Endothelial cell of umbilical vein (primary cell): Measurements from ENCODE around the gene GLB1L2. TPM values are rescaled to one million over a fixed set of nuclear protein-coding genes. Genes with fewer than 3 reads are reported as not detected.

Experiments
- BruUV-seq: library from RNA; stranded (reverse); fragments of 400-500 nt; replicated peaks from 2 replicates; lab custom pipeline; 2021; lab: Mats Ljungman, UMichigan
- CTCF ChIA-PET: fragments of 300-600, 350-600 bp; sonication (Branson Sonifier 250); formaldehyde crosslinking; loops from one replicate; lab custom pipeline; 2021; ENCODE audit warnings: antibody characterized with exemption, inconsistent platforms; lab: Charles Lee
- POLR2A ChIA-PET: fragments of 300-600, 350-600 bp; sonication (Branson Sonifier 250); formaldehyde crosslinking; loops from one replicate; lab custom pipeline; 2021; ENCODE audit warnings: antibody characterized with exemption, inconsistent platforms; lab: Charles Lee
- DNase-seq: peaks from one replicate; pipeline ENCODE4 v3.0.0-alpha.2; 2011; ENCODE audit warnings: low read depth, low spot score
- FAIRE-seq: peaks from 2 replicates; lab custom pipeline; 2011; peaks lifted over from hg19 to GRCh38; lab: Jason Lieb, UNC
- H2AFZ ChIP-seq: 2 replicates; pipeline ENCODE4 v1.6.0; 2012; ENCODE audit warnings: low read depth, low read length, control low read depth, inconsistent platforms
- H3K27ac ChIP-seq: 2 replicates; pipeline ENCODE4 v1.5.1; 2011; ENCODE audit warnings: low read depth, mild to moderate bottlenecking, control low read depth, low read length, moderate library complexity; ENCODE audit not compliant: insufficient read depth
- H3K27me3 ChIP-seq, 2 experiments: 2 replicates each; pipeline versions ENCODE4 v1.6.0 to v1.6.1; 2011; ENCODE audit warnings: low read length in 2 of 2, mixed read lengths in 1 of 2; ENCODE audit not compliant: control insufficient read depth in 2 of 2, insufficient read depth in 2 of 2
- H3K36me3 ChIP-seq, 2 experiments: 2 replicates in 1 of 2; 3 replicates in 1 of 2; pipeline ENCODE4 v1.5.1; 2011; ENCODE audit warnings: low read length in 2 of 2, mild to moderate bottlenecking in 1 of 2, moderate library complexity in 1 of 2; ENCODE audit not compliant: control insufficient read depth in 2 of 2, insufficient read depth in 2 of 2; ENCODE audit errors: extremely low read depth in 1 of 2
- H3K4me1 ChIP-seq: 3 replicates; pipeline ENCODE4 v1.5.1; 2011; ENCODE audit warnings: mild to moderate bottlenecking, low read length; ENCODE audit not compliant: control insufficient read depth, insufficient read depth; ENCODE audit errors: extremely low read depth
- H3K4me2 ChIP-seq: 2 replicates; pipeline ENCODE4 v1.6.1; 2011; ENCODE audit warnings: low read length, control low read depth, mixed read lengths; ENCODE audit not compliant: insufficient read depth
- H3K4me3 ChIP-seq, 3 experiments: fragments of 200-600 bp in 1 of 3; sonication (generic), shearing (Covaris generic) in 1 of 3; replicated peaks in 1 of 3; 2 replicates each; pipeline ENCODE4 v1.5.1; 2011 to 2016; ENCODE audit warnings: control low read depth in 3 of 3, low read length in 3 of 3, mild to moderate bottlenecking in 2 of 3, inconsistent platforms in 1 of 3, low read depth in 1 of 3, moderate library complexity in 1 of 3; ENCODE audit not compliant: insufficient read depth in 1 of 3
- H3K79me2 ChIP-seq: 2 replicates; pipeline ENCODE4 v1.6.0; 2012; ENCODE audit warnings: low read length, inconsistent platforms; ENCODE audit not compliant: control insufficient read depth, insufficient read depth
- H3K9ac ChIP-seq: replicated peaks from 2 replicates; pipeline ENCODE3; 2011; ENCODE audit warnings: low read length, control low read depth; ENCODE audit not compliant: insufficient read depth; ENCODE audit errors: extremely low read depth
- H3K9me1 ChIP-seq: replicated peaks from 3 replicates; pipeline ENCODE4 v1.6.0; 2011; ENCODE audit warnings: mild to moderate bottlenecking, low read length; ENCODE audit not compliant: control insufficient read depth, insufficient read depth; ENCODE audit errors: extremely low read depth
- H3K9me3 ChIP-seq: replicated peaks from 2 replicates; pipeline ENCODE4 v1.5.1; 2012; ENCODE audit warnings: low read length, inconsistent platforms; ENCODE audit not compliant: control insufficient read depth, insufficient read depth
- H4K20me1 ChIP-seq: replicated peaks from 2 replicates; pipeline ENCODE3; 2011; ENCODE audit warnings: mild to moderate bottlenecking, low read length; ENCODE audit not compliant: control insufficient read depth, insufficient read depth; ENCODE audit errors: extremely low read depth
- FOS ChIP-seq: IDR thresholded peaks from 2 replicates; pipeline ENCODE4 v1.6.1; 2011; ENCODE audit warnings: mild to moderate bottlenecking, low read length, moderate library complexity, borderline replicate concordance; ENCODE audit not compliant: insufficient read depth
- GATA2 ChIP-seq: IDR thresholded peaks from 2 replicates; pipeline ENCODE4 v1.7.0; 2011; ENCODE audit warnings: low read depth, mild to moderate bottlenecking, moderate library complexity, mixed read lengths, low read length; ENCODE audit not compliant: insufficient read length, insufficient read depth
- JUN ChIP-seq: IDR thresholded peaks from 2 replicates; pipeline ENCODE4 v1.6.1; 2011; ENCODE audit warnings: borderline replicate concordance, low read depth; ENCODE audit not compliant: insufficient read length, insufficient read depth
- MYC ChIP-seq: IDR thresholded peaks from one replicate; pipeline ENCODE4 v1.6.1; 2011; ENCODE audit warnings: mild to moderate bottlenecking, low read depth, low read length
- POLR2A ChIP-seq: IDR thresholded peaks from 2 replicates; pipeline ENCODE4 v1.6.1; 2012; ENCODE audit warnings: low read depth, mild to moderate bottlenecking, control low read depth, low read length
- POLR2AphosphoS5 ChIP-seq: IDR thresholded peaks from 2 replicates; pipeline ENCODE4 v1.6.1; 2012; ENCODE audit warnings: low read depth, mild to moderate bottlenecking, control low read depth, low read length, moderate library complexity; ENCODE audit not compliant: insufficient read depth
- dilution Hi-C: fragments of 300-500 bp; cut with MboI; formaldehyde crosslinking; loops from one replicate; pipeline ENCODE4 v1.15.0; 2019; ENCODE audit warnings: low sequenced_read_pairs; ENCODE audit not compliant: extremely low pct_ligation_motif_present
- intact Hi-C: fragments of 100-400 bp; cut with micrococcal nuclease; formaldehyde crosslinking; loops from one replicate; pipeline ENCODE4 v1.10.0; 2022
- polyA plus RNA-seq, 4 experiments: library from polyadenylated mRNA; depleted of rRNA in 3 of 4; stranded (reverse) in 3 of 4; unstranded in 1 of 4; fragments of >200 nt; gene quantifications; 2 replicates each; pipeline versions ENCODE4 v1.2.1 to v1.2.3, GENCODE V29; 2011 to 2012; ENCODE audit warnings: missing spikeins in 1 of 4
- total RNA-seq: library from RNA; stranded (reverse); gene quantifications from 2 replicates; pipeline ENCODE4 v1.2.3, GENCODE V29; 2021
- TF ChIP-seq, protein P1 (sequence below): IDR thresholded peaks from 2 replicates; pipeline ENCODE4 v1.6.1; 2011; ENCODE audit not compliant: insufficient read depth, insufficient read length

The GLB1L2 gene
- total and polyA plus RNA-seq, 2 donors (not counting 3 experiments of a cell fraction or from before 2014, with no cell fraction given): 0.55 to 0.59 TPM

DNA sequence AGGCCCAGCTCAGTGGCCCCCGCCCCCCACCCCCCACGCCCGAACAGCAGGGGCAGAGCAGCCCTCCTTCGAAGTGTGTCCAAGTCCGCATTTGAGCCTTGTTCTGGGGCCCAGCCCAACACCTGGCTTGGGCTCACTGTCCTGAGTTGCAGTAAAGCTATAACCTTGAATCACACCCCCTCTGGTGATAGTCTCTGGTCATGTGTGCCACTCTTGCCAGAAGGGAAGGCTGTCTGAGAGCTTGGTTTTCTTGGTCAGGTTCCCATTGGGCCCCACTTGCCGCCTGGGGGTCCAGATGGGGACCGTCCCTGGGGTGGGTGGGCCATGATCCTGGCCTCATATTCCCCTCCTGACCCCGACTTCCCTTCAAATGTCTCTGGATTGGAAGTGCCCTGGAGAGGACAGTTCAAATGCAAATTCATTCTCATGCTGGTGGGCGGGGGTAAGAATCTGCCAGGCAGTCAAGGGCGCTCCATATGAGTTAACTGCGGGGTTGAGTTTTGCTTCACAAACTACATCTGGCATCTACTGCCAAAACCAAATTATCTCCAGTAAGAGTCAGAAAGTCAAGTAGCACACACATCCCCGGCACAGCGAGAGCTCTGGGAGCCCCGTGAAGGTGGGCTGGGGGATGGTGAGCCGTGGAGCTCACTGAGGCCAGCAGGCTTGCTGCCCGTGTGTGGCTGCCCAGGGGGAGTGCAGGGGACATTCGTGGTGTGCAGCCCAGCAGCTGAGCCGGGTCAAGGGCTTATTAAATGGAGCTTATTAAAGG, 44.5 kb downstream of the GLB1L2 start:
- H3K27me3 ChIP-seq: no peaks in the 10 kb centered on the region
- no TSS peak for BruUV-seq
- DNase-seq (no peak), FAIRE-seq (no peak)
- ChIA-PET POLR2A (interaction anchor here (0.7 kb wide), 1 partner anchor 387 kb away, joined by 3 read pairs; no protein-coding TSS in a partner anchor), CTCF (no interaction called here)
- intact Hi-C loops: no loop called here
- no peaks in the 10 kb centered on the region for H3K79me2 ChIP-seq
- H3K9me1 ChIP-seq: no peaks in the 10 kb centered on the region
- no peak overlapping the region for H3K4me2 ChIP-seq
- no peaks in the 10 kb centered on the region for H4K20me1 ChIP-seq
- TF ChIP-seq POLR2A (no peak), FOS (no peak), MYC (no peak), GATA2 (no peak)
- TF ChIP-seq, protein P1, sequence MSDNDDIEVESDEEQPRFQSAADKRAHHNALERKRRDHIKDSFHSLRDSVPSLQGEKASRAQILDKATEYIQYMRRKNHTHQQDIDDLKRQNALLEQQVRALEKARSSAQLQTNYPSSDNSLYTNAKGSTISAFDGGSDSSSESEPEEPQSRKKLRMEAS: no peak
- no peak overlapping the region for H3K27ac ChIP-seq
- H3K9me3 ChIP-seq: no peaks in the 10 kb centered on the region
- no peaks in the 10 kb centered on the region for H3K36me3 ChIP-seq
- dilution Hi-C loops: no loop called here
- H3K4me1 ChIP-seq: no peaks in the 10 kb centered on the region
- no peak overlapping the region for H2AFZ ChIP-seq
- H3K9ac ChIP-seq: no peak overlapping the region
- H3K4me3 ChIP-seq: no peak overlapping the region

DNA sequence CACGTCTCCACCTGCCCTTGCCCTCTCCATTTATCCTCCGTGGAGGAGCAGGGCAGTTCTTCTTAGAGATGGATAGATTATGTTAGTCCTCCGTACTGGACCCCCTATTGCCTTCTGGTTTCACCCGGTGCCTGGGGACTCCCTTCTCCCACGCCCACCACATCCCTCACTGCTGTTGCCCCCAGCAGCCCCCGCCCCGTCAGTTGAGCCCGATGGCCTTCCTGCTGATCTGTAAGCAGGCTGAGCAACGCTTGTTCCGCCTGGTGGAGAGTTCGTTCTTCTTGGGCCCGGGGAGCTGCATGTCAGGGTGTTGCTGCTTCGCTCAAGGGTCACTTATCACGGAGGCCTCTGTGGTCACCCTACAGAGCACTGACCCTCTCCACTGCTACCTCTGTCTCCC, 46.1 kb downstream of the GLB1L2 start:
- H3K9me1 ChIP-seq: no peaks in the 10 kb centered on the region
- H3K4me1 ChIP-seq: no peaks in the 10 kb centered on the region
- H3K36me3 ChIP-seq: no peaks in the 10 kb centered on the region
- intact Hi-C loops: no loop called here
- H3K79me2 ChIP-seq: no peaks in the 10 kb centered on the region
- no TSS peak for BruUV-seq
- H3K4me2 ChIP-seq: no peak overlapping the region
- DNase-seq (no peak), FAIRE-seq (no peak)
- dilution Hi-C loops: no loop called here
- H3K27ac ChIP-seq: no peak overlapping the region
- POLR2A ChIA-PET: no interaction called here
- H3K9ac ChIP-seq: no peak overlapping the region
- H3K9me3 ChIP-seq: no peaks in the 10 kb centered on the region
- no peaks in the 10 kb centered on the region for H4K20me1 ChIP-seq
- H3K27me3 ChIP-seq: no peaks in the 10 kb centered on the region
- TF ChIP-seq JUN: no peak
- TF ChIP-seq GATA2: no peak
- no peak for TF ChIP-seq FOS
- TF ChIP-seq POLR2A: no peak
- TF ChIP-seq POLR2AphosphoS5: no peak
- TF ChIP-seq, protein P1: no peak
- H2AFZ ChIP-seq: no peak overlapping the region
- no peak overlapping the region for H3K4me3 ChIP-seq
- CTCF ChIA-PET: no interaction called here
